Lower leg skin (tissue), 4 donors: Measurements from ENCODE around the gene ADAMTS17. TPM values are rescaled to one million over a fixed set of nuclear protein-coding genes. Genes with fewer than 3 reads are reported as not detected.
A peak's percentile ranks its signal among the peaks of the same experiment; 100 is the strongest.

Source experiments
- DNase-seq, 2 donors: peaks; one replicate each; pipeline ENCODE4 v3.0.0-alpha.2; 2019; ENCODE audit warnings: low spot score in 2 of 2
- H3K4me3 ChIP-seq: fragments of 200-600 bp; sonication (generic); 2 replicates; pipeline ENCODE4 v1.5.1; 2017; ENCODE audit warnings: mild to moderate bottlenecking, low read depth; ENCODE audit not compliant: poor library complexity, severe bottlenecking
- POLR2A ChIP-seq, 2 donors: fragments of 450-650 bp; IDR thresholded peaks; one replicate each; pipeline ENCODE4 v1.6.1; 2016 to 2017; ENCODE audit warnings: antibody characterized with exemption in 2 of 2, mild to moderate bottlenecking in 1 of 2, moderate library complexity in 1 of 2
- WGBS, 2 donors: methylation state at CpG; one replicate each; pipeline ENCODE4 v1.1.5; 2018; 5-methylcytosine and 5-hydroxymethylcytosine counted together
- intact Hi-C: fragments of 100-400 bp; cut with DNase I; formaldehyde crosslinking; loops from one replicate; pipeline ENCODE4 v1.15.0; 2023; ENCODE audit warnings: low total_unique reads
- total RNA-seq, 4 donors: library from RNA; depleted of rRNA; stranded (reverse); fragments of >200 nt; gene quantifications; one replicate each; pipeline ENCODE4 v1.1.0, GENCODE V29; 2016
- TF ChIP-seq, protein P1 (sequence below), 3 donors: fragments of 450-650 bp; IDR thresholded peaks; one replicate each; pipeline ENCODE4 v1.5.1; 2016; ENCODE audit warnings: antibody characterized with exemption in 3 of 3, mild to moderate bottlenecking in 3 of 3, moderate library complexity in 2 of 3

Gene ADAMTS17
- total RNA-seq, 4 donors from 2014 or later, result 3.5 to 7.8 (median 3.9) TPM

DNA sequence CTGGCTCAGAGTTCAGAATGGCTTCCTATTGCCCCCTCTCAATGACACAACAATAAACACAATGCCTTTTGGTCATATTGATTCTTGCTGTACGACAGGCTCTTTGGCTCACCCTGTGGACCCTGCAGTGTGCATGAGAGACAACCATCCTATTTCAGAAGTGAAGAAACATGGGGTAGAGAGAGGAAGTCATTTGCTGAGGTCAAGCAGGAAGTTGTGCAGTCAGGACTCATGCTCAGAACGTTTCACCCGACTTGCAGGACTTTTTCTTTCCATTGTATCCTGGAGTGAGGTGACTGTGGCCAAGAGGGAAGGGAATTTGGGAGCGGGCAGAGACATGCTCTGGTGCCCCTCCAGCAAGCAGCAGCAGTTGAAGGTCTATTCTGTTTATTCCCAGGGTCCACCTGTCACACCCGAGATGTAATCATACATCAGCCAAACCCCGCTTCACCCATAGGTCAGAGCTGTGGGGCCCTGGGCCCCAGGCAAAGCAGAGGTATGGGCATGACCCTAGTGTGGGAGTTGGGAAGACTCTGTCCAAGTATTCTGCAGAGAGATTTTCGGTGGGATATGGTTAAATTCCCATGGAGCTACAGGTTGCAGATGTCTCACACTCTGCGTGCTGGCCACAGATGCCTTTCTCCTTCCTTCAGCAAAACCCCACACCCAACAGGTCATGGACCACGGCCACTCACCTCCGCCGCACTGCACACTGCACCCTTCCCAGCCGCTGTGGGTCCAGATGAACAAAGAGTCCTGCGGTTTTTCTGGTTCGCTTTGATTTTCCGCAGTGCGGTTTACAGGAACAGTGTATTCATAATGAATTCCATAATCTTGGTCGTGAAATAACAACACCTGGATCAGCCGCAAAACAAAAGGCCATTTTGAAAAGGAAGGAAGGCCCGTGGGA, 290.6 kb downstream of the ADAMTS17 start:
- intact Hi-C loops, result no loop called here
- H3K4me3 ChIP-seq, result no peak overlapping the region
- 88 to 89% methylated on average over 19 of the region's 19 CpGs for WGBS, 2 donors
- no peak for DNase-seq
- no peak for TF ChIP-seq POLR2A (IDR thresholded peaks at IDR 0.05)
- TF ChIP-seq, protein P1, sequence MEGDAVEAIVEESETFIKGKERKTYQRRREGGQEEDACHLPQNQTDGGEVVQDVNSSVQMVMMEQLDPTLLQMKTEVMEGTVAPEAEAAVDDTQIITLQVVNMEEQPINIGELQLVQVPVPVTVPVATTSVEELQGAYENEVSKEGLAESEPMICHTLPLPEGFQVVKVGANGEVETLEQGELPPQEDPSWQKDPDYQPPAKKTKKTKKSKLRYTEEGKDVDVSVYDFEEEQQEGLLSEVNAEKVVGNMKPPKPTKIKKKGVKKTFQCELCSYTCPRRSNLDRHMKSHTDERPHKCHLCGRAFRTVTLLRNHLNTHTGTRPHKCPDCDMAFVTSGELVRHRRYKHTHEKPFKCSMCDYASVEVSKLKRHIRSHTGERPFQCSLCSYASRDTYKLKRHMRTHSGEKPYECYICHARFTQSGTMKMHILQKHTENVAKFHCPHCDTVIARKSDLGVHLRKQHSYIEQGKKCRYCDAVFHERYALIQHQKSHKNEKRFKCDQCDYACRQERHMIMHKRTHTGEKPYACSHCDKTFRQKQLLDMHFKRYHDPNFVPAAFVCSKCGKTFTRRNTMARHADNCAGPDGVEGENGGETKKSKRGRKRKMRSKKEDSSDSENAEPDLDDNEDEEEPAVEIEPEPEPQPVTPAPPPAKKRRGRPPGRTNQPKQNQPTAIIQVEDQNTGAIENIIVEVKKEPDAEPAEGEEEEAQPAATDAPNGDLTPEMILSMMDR (IDR thresholded peaks at IDR 0.05), result no peak

DNA sequence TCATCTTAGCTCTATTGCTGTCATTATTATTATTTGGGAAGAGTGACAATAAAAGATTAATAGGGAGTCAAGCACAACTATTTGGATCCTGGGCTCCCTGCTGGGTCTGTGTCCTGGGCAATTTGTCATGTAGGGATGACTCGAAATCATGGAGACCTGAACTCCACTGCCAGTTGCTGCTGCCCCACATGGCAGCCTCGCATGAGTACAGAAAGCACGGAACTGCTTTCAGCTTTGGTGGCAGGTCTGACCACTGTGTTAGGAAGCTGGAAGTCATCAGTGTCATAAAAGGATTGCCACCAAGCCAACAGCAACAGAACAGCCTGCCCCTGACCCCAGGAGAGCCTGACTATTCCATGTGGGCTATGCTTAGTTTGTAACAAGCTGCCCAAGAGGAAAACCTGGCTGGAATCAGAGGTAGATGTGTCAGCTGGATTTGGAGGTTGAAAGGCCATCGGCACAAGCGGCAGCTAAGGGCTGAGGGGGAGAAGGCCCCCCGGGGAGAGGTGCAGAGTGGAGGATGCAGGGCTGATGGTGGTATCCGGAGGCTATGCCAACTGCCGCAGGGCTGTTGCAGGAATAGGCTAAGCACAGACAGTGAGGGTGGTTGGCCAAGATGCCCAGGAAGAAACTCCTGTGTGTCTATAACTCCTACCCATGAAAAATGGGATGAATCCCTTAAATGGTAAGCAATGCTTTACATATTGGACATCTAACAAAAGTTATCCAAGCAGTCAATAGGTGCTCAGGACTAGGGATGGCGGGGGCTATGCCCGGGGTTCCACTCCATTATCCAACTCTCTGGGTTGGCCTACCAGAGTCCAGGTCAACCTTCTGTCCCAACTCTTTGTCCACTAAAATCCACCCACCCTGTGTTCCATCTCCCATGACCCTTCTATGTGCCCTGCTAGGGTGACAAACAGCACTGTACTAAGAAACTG, 291.6 kb downstream of the ADAMTS17 start:
- WGBS, 2 donors, result 86 to 95% methylated on average over 10 of the region's 10 CpGs
- intact Hi-C loops, result no loop called here
- DNase-seq, result peak; percentile 3 to 72
- no peak overlapping the region for H3K4me3 ChIP-seq
- TF ChIP-seq, protein P1 (IDR thresholded peaks at IDR 0.05), result no peak
- no peak for TF ChIP-seq POLR2A (IDR thresholded peaks at IDR 0.05)

DNA sequence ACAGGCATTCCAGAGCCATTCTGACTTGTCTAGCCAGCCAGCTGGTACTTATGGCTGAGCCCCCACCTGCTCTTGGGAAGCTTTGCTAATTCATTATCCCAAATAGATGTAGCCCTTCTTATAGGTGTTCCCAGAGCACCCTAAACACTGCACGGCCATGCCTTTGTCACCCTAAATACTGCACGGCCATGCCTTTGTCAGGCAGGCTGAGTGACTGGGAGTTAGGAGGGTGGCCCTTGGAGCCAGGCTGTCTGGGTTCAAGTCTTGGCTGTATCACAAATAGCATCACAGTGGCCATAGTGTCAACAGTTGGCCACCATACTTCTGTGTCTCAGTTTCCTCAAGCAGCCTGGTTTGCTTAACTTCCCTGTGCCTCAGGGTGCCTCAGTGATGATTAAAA, 292.3 kb downstream of the ADAMTS17 start:
- WGBS, 2 donors, result 81 to 97% methylated on average over 2 of the region's 2 CpGs
- no peak overlapping the region for H3K4me3 ChIP-seq
- peak in 1 of 2 donors; percentile 5 for DNase-seq
- intact Hi-C loops, result no loop called here
- TF ChIP-seq, protein P1 (IDR thresholded peaks at IDR 0.05), result no peak
- TF ChIP-seq POLR2A (IDR thresholded peaks at IDR 0.05), result no peak

DNA sequence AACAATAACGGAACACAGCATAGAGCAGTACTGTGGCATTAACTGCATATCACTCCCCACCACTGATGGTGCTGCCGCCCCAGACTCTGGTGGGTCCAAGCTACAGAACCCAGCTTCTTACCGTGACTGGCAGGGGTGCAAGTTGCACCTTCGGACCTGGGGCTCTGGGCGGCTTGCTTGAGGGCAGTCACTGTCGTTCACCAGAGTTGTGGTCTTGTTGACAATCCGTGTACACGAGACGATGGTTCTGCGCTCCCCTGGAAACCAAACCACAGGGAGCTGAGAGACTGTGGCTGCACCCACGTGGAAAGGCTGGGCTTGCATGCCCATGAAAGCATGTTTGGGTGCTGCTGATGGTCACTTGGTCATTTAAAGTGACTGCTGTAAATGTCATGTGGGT, 293.0 kb downstream of the ADAMTS17 start:
- intact Hi-C loops, result no loop called here
- WGBS, 2 donors, result 95 to 96% methylated on average over 11 of the region's 11 CpGs

DNA sequence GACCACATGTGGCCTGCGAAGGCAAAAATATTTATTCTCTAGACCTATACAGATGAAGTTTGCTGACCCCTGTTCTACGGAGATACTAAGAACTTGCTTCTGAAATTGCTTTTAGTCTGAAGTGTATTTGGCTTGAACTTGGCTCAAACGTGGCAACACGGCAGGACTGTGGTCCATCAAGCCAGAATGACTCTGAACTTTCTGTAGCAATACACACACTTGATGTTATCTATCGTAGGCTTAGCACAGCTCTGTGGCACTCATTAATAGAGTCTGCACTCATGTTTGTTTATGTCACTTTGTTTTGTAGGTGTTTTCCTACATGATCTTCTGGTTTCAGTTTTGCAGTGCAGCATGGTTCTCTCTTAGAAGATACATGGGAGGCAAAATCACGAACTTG, 298.1 kb downstream of the ADAMTS17 start:
- H3K4me3 ChIP-seq, result no peak overlapping the region
- WGBS, 2 donors, result 77 to 78% methylated on average over 6 of the region's 6 CpGs
- TF ChIP-seq, protein P1 (IDR thresholded peaks at IDR 0.05), result no peak
- TF ChIP-seq POLR2A (IDR thresholded peaks at IDR 0.05), result no peak
- intact Hi-C loops, result no loop called here
- DNase-seq, result no peak

More for the DNA sequence above, 293.0 kb downstream of the ADAMTS17 start:
- TF ChIP-seq, protein P1 (IDR thresholded peaks at IDR 0.05), result no peak
- no peak for TF ChIP-seq POLR2A (IDR thresholded peaks at IDR 0.05)
- peak in 1 of 2 donors; percentile 5 for DNase-seq
- H3K4me3 ChIP-seq, result no peak overlapping the region
